GM18511 (cell line): ENCODE results near the gene SCMH1.
A peak's percentile ranks its signal among the peaks of the same experiment; 100 is the strongest.

Experiments
- ATAC-seq: cut with Tn5 transposase; IDR thresholded peaks from one replicate; pipeline ENCODE4 v1.9.1; 2021; ENCODE audit warnings: mild to moderate bottlenecking, moderate library complexity; ENCODE audit not compliant: unreplicated experiment

Gene SCMH1

GRCh38 chr1:41013024-41013423, 229.1 kb downstream of the SCMH1 start:
- ATAC-seq, result no peak

- no peak for ATAC-seq
Measured at GRCh38 chr1:41010345-41010744, 231.8 kb downstream of the SCMH1 start.

GRCh38 chr1:41009466-41009865, 232.6 kb downstream of the SCMH1 start:
- ATAC-seq, result no peak

DNA sequence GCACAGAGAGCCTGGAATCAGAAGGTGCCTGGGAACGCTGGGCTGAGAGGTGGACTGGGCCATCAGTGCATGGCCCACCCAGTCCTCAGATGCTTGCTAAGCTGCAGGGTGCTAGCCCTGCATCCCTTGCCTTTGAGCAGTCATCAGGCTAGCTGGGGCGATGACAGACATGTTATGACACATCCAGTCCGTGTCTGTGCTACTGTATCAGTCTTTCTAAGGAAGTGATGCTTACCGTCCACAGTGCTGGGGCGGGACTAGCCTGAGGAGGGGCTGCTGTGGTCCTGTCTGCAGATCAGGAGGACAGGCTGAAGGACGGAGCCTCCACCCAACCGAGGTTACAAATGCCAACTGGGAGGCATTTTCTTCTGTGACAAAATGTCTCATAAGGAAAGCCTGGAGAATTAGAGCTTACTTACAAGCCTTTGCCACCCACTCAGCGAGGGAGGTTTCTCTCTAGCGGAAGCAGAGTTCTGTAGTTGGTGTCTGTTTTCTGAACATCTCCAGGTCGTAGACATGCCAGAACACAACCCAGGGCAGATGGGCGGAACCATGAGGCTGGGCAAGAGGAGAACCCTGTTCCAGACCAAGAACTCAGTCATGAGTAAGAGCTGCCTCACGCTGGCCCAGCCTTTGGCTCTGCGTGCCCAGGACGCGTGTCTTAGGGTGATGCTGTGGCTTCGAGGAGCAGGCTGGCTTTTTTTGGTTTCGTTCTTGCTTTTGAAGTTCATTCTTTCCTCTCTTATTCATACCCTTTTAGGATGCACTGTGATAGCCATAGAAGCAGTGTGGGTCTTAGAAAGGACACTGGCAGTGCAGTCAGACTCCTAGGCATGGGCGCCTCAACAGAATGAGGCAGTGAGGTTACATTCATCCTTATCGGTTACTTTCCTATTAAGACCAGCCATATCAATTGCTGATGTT, 234.9 kb downstream of the SCMH1 start:
- ATAC-seq, result no peak

GRCh38 chr1:41005876-41006275, 236.2 kb downstream of the SCMH1 start:
- ATAC-seq, result no peak

- ATAC-seq, result peak; percentile 98
Measured at GRCh38 chr1:41003640-41004220, 238.4 kb downstream of the SCMH1 start.

GRCh38 chr1:41003127-41003639, 238.9 kb downstream of the SCMH1 start:
- ATAC-seq, result peak; percentile 2

GRCh38 chr1:40998668-40999067, 243.4 kb downstream of the SCMH1 start:
- no peak for ATAC-seq

GRCh38 chr1:40997096-40997495, 245.0 kb downstream of the SCMH1 start:
- ATAC-seq, result no peak

DNA sequence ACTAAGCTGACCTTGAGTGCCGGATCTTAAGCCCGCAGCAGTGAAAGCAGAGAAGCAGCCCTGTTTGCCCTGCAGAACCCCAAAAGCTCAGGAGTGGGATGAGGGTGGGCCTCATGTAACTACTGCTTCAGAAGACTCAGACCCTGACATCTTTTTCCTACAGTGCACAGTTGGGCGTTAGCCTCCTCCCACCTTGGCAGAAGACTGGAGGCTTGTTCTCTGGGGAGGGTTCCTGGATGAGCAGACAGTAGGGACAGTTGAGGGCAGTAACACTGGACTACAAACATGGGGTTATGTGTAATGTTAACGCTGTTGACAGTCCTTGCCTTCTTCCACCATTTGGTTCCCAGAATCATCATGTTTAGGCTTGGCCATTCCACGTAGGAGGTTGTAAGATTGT, 253.0 kb downstream of the SCMH1 start:
- no peak for ATAC-seq

GRCh38 chr1:40988280-40988679, 253.8 kb downstream of the SCMH1 start:
- ATAC-seq, result no peak

DNA sequence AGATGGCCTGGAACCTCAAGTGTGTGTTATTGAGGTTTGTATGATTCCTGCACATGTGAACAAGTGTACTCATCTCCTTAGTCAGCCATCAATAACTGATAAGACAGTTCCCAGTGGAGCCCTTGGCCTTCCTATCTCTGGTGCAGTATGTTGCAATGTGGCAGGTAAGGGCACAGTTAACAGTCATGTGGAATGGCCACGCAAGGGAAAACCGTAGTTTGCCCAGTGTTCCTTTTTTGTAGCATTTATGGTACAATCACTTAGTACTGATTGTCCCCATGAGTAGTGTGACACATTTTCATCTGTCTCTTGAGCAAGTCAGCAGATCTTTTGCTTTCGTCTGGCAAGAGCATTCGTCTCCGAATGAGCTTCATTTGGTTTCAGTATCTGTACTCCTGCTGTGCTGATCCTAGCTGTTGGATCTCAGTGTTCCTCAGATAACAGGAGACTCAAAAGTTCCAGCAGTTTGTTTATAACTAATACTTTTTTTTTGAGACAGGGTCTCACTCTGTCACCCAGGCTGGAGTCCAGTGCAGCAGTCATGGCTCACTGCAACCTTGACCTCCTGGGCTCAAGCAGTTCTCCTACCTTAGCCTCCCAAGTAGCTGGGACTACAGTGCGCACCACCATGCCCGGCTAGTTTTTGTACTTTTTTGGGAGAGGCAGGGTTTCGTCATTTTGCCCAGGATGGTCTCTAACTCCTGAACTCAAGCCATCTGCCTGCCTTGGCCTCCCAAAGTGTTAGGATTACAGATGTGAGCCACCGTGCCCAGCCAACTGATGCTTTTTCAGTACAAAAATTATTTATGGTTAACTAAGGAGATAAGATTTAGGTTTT, 254.4 kb downstream of the SCMH1 start:
- no peak for ATAC-seq

DNA sequence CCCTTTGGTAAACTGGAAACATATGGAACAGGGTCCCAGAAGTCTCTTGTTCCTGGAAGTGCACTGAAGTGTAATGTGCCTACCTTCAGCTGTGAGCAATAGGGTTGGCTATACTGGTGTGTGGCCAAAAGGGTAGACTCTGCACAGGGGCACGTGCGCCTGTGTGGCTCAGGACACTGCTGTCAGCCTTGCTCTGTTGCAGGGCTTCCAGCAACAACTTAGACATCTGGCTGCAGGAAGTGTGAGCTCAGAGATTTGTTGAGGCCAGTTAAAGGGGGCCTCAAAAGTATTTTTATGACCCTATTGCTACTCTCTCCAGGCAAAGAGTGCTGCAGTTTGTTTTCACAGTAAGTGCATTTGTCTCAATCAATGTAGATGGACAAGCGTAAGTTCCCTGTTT, 255.2 kb downstream of the SCMH1 start:
- ATAC-seq, result no peak

DNA sequence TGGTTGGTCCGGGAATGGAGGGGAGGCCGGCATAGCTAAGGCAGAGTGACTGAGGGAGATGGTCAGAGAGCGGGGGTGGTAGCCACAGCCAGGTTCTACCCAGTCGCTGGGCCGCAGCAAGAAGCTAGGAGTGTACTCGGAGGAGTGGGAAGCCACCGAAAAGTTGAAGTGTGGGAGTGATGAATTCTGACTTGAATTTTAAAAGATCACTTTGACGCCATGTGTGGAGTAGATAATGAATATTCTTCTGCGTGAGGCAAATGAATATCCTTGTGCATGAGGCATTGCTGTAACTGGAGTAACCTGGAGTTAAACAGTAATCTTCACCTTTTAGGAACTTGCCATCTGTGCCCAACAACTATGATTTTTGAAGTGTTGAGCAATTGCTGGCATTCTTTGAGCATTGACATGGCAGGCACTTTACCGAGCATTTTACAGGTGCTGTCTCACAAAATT, 255.8 kb downstream of the SCMH1 start:
- no peak for ATAC-seq

DNA sequence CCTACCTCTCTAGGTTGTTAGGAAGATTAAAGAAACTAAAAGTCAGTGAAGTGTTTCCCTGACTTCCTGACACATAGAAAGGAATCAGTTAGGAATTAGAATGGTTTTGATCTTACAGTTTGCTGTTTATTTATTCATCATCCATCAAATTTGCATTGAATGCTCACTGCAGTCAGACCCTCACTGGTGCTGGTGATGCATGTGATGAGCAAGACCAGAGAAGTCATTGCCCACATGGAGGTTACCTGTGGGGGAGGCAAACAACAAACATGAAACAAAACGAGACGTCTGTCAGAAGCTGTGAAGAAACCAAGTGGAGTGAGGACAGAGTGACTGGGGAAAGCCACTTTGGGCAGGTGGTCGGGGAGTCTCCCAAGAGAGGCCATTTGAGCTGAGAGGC, 256.2 kb downstream of the SCMH1 start:
- ATAC-seq, result no peak

DNA sequence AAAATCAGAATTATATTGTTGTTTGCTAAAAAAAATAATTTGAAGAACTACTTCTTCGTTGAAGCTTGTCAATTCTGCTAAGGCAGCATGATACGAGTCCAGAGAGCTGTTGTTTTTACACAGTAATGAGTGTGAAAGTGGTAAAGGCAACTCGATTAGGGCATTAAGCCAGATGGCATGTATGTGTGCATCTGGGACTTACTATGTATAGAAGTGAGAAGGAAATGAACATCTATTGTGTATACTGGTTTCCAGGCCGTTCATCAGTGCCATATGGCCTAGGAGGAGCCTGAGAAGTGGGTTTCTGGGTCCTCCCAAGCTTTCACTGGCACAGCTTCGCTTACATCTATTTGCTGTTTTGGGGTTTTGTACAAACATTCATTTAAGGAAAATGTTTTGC, 256.9 kb downstream of the SCMH1 start:
- no peak for ATAC-seq

GRCh38 chr1:40984531-40984930, 257.6 kb downstream of the SCMH1 start:
- no peak for ATAC-seq

DNA sequence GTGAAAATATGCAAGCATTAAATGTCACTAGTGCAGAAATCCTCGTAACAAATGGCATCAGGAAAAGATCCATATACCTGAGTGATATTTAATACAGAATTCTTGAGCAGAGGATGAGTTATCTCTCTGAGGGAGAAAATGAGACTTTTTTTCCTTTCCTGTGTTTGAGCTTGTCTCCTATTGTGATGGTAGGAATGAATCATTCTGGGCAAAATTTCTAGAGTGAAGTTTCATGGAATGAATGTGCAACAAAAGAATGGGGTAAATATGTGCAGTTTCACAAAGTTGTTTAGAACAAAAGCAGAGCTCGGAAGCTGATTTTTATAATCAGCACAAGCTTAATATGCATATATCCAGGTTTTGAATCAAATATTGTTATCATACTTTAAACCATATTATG, 258.0 kb downstream of the SCMH1 start:
- ATAC-seq, result no peak

DNA sequence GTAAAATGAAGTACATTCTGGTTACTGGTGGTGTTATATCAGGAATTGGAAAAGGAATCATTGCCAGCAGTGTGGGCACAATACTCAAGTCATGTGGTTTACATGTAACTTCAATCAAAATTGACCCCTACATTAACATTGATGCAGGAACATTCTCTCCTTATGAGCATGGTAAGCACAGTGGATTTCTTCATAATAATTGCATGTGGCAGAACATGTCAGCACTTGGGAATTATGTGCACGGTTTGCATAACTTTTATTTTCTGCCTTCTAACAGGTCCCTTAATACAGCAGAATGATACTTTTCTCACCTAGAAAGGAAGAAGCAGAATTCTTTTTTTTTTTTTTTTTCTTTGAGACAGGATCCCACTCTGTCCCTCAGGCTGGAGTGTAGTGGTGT, 258.8 kb downstream of the SCMH1 start:
- no peak for ATAC-seq

- no peak for ATAC-seq
Measured at GRCh38 chr1:40982721-40983120, 259.4 kb downstream of the SCMH1 start.
